ENCODE data around the gene GABRB1.

Gene GABRB1

GRCh38 chr4:47118192-47118929 lies 87.0 kb downstream of the GABRB1 start:
- Histone ChIP-seq H3K4me3 (ENCODE audit: low read length) (no peak overlapping the region), H3K27me3 (ENCODE audit: insufficient read depth, low read length) (no peaks in the 10 kb centered on the region), H3K36me3 (ENCODE audit: insufficient read depth, low read length) (no peaks in the 10 kb centered on the region), H3K9ac (ENCODE audit: low read depth, low read length) (no peak overlapping the region), H3K4me1 (ENCODE audit: insufficient read depth, low read length) (no peaks in the 10 kb centered on the region), H3K9me3 (ENCODE audit: insufficient read depth, low read depth, low read length) (no peaks in the 10 kb centered on the region), H3K27ac (ENCODE audit: low read depth, low read length) (no peak overlapping the region)
- 93% methylated on average over 3 of the region's 3 CpGs for WGBS

GRCh38 chr4:47120783-47121182 lies 89.4 kb downstream of the GABRB1 start:
- WGBS: 100% methylated on average over 1 of the region's 1 CpG
- no peak overlapping the region for H3K9ac ChIP-seq (ENCODE audit: low read depth, low read length)

GRCh38 chr4:47122592-47123291 lies 91.4 kb downstream of the GABRB1 start:
- no peaks in the 10 kb centered on the region for H3K36me3 ChIP-seq (ENCODE audit: insufficient read depth, low read length)
- H3K4me3 ChIP-seq (ENCODE audit: low read length): no peak overlapping the region
- no peak overlapping the region for H3K9ac ChIP-seq (ENCODE audit: low read depth, low read length)
- 0% methylated on average over 2 of the region's 4 CpGs for WGBS
- H3K27ac ChIP-seq (ENCODE audit: low read depth, low read length): no peak overlapping the region
- no peaks in the 10 kb centered on the region for H3K27me3 ChIP-seq (ENCODE audit: insufficient read depth, low read length)
- H3K4me1 ChIP-seq (ENCODE audit: insufficient read depth, low read length): no peaks in the 10 kb centered on the region
- H3K9me3 ChIP-seq (ENCODE audit: insufficient read depth, low read depth, low read length): no peaks in the 10 kb centered on the region

More at GRCh38 chr4:47120783-47121182, 89.4 kb downstream of the GABRB1 start:
- Histone ChIP-seq H3K4me1 (ENCODE audit: insufficient read depth, low read length) (no peaks in the 10 kb centered on the region), H3K27ac (ENCODE audit: low read depth, low read length) (no peak overlapping the region), H3K9me3 (ENCODE audit: insufficient read depth, low read depth, low read length) (no peaks in the 10 kb centered on the region), H3K27me3 (ENCODE audit: insufficient read depth, low read length) (no peaks in the 10 kb centered on the region), H3K36me3 (ENCODE audit: insufficient read depth, low read length) (no peaks in the 10 kb centered on the region), H3K4me3 (ENCODE audit: low read length) (no peak overlapping the region)

GRCh38 chr4:47128991-47129390 lies 97.6 kb downstream of the GABRB1 start:
- Histone ChIP-seq H3K9ac (ENCODE audit: low read depth, low read length) (no peak overlapping the region), H3K9me3 (ENCODE audit: insufficient read depth, low read depth, low read length) (no peaks in the 10 kb centered on the region), H3K4me1 (ENCODE audit: insufficient read depth, low read length) (no peaks in the 10 kb centered on the region), H3K36me3 (ENCODE audit: insufficient read depth, low read length) (no peaks in the 10 kb centered on the region), H3K4me3 (ENCODE audit: low read length) (no peak overlapping the region), H3K27me3 (ENCODE audit: insufficient read depth, low read length) (no peaks in the 10 kb centered on the region), H3K27ac (ENCODE audit: low read depth, low read length) (no peak overlapping the region)
- 100% methylated on average over 1 of the region's 1 CpG for WGBS

GRCh38 chr4:47135210-47135609 lies 103.8 kb downstream of the GABRB1 start:
- H3K9ac ChIP-seq (ENCODE audit: low read depth, low read length): no peak overlapping the region
- 87% methylated on average over 4 of the region's 4 CpGs for WGBS
- no peaks in the 10 kb centered on the region for H3K36me3 ChIP-seq (ENCODE audit: insufficient read depth, low read length)
- no peaks in the 10 kb centered on the region for H3K9me3 ChIP-seq (ENCODE audit: insufficient read depth, low read depth, low read length)
- no peak overlapping the region for H3K4me3 ChIP-seq (ENCODE audit: low read length)
- H3K27ac ChIP-seq (ENCODE audit: low read depth, low read length): no peak overlapping the region
- H3K27me3 ChIP-seq (ENCODE audit: insufficient read depth, low read length): no peaks in the 10 kb centered on the region
- no peaks in the 10 kb centered on the region for H3K4me1 ChIP-seq (ENCODE audit: insufficient read depth, low read length)

GRCh38 chr4:47143261-47143660 lies 111.9 kb downstream of the GABRB1 start:
- Histone ChIP-seq H3K4me3 (ENCODE audit: low read length) (no peak overlapping the region), H3K36me3 (ENCODE audit: insufficient read depth, low read length) (no peaks in the 10 kb centered on the region), H3K27me3 (ENCODE audit: insufficient read depth, low read length) (no peaks in the 10 kb centered on the region), H3K4me1 (ENCODE audit: insufficient read depth, low read length) (no peaks in the 10 kb centered on the region), H3K27ac (ENCODE audit: low read depth, low read length) (no peak overlapping the region), H3K9me3 (ENCODE audit: insufficient read depth, low read depth, low read length) (no peaks in the 10 kb centered on the region), H3K9ac (ENCODE audit: low read depth, low read length) (no peak overlapping the region)
- WGBS: 100% methylated on average over 3 of the region's 3 CpGs

- Histone ChIP-seq H3K27ac (ENCODE audit: low read depth, low read length) (no peak overlapping the region), H3K4me3 (ENCODE audit: low read length) (no peak overlapping the region), H3K27me3 (ENCODE audit: insufficient read depth, low read length) (no peaks in the 10 kb centered on the region), H3K9me3 (ENCODE audit: insufficient read depth, low read depth, low read length) (no peaks in the 10 kb centered on the region), H3K4me1 (ENCODE audit: insufficient read depth, low read length) (no peaks in the 10 kb centered on the region), H3K9ac (ENCODE audit: low read depth, low read length) (no peak overlapping the region), H3K36me3 (ENCODE audit: insufficient read depth, low read length) (no peaks in the 10 kb centered on the region)
- WGBS: 67% methylated on average over 4 of the region's 4 CpGs
Observed at GRCh38 chr4:47145630-47146029, 114.3 kb downstream of the GABRB1 start.

- 92% methylated on average over 5 of the region's 6 CpGs for WGBS
- Histone ChIP-seq H3K9ac (ENCODE audit: low read depth, low read length) (no peak overlapping the region), H3K4me3 (ENCODE audit: low read length) (no peak overlapping the region), H3K27ac (ENCODE audit: low read depth, low read length) (no peak overlapping the region), H3K4me1 (ENCODE audit: insufficient read depth, low read length) (no peaks in the 10 kb centered on the region), H3K27me3 (ENCODE audit: insufficient read depth, low read length) (no peaks in the 10 kb centered on the region), H3K36me3 (ENCODE audit: insufficient read depth, low read length) (no peaks in the 10 kb centered on the region), H3K9me3 (ENCODE audit: insufficient read depth, low read depth, low read length) (no peaks in the 10 kb centered on the region)
Observed at GRCh38 chr4:47154816-47155370, 123.5 kb downstream of the GABRB1 start.

GRCh38 chr4:47155919-47156318 lies 124.6 kb downstream of the GABRB1 start:
- Histone ChIP-seq H3K27me3 (ENCODE audit: insufficient read depth, low read length) (no peaks in the 10 kb centered on the region), H3K9me3 (ENCODE audit: insufficient read depth, low read depth, low read length) (no peaks in the 10 kb centered on the region), H3K9ac (ENCODE audit: low read depth, low read length) (no peak overlapping the region), H3K4me3 (ENCODE audit: low read length) (no peak overlapping the region), H3K27ac (ENCODE audit: low read depth, low read length) (no peak overlapping the region), H3K36me3 (ENCODE audit: insufficient read depth, low read length) (no peaks in the 10 kb centered on the region), H3K4me1 (ENCODE audit: insufficient read depth, low read length) (no peaks in the 10 kb centered on the region)
- 100% methylated on average over 3 of the region's 3 CpGs for WGBS

GRCh38 chr4:47160095-47160494 lies 128.7 kb downstream of the GABRB1 start:
- no peaks in the 10 kb centered on the region for H3K9me3 ChIP-seq (ENCODE audit: insufficient read depth, low read depth, low read length)
- H3K4me1 ChIP-seq (ENCODE audit: insufficient read depth, low read length): no peaks in the 10 kb centered on the region
- WGBS: 92% methylated on average over 2 of the region's 3 CpGs
- H3K4me3 ChIP-seq (ENCODE audit: low read length): no peak overlapping the region
- no peaks in the 10 kb centered on the region for H3K27me3 ChIP-seq (ENCODE audit: insufficient read depth, low read length)
- no peak overlapping the region for H3K9ac ChIP-seq (ENCODE audit: low read depth, low read length)
- no peak overlapping the region for H3K27ac ChIP-seq (ENCODE audit: low read depth, low read length)
- no peaks in the 10 kb centered on the region for H3K36me3 ChIP-seq (ENCODE audit: insufficient read depth, low read length)
